ENCODE measurements around the gene HPCAL1. TPM values are rescaled to one million over a fixed set of nuclear protein-coding genes. Genes with fewer than 3 reads are reported as not detected.

Gene HPCAL1
- total and polyA plus RNA-seq, 2 of the 4 experiments (the other 2 are of a cell fraction): 8.2 to 33.7 TPM

- no peak for TF ChIP-seq MAZ (IDR thresholded peaks at IDR 0.05; ENCODE audit: borderline replicate concordance, low read depth, low read length)
- TF ChIP-seq ELK1 (IDR thresholded peaks at IDR 0.05; ENCODE audit: borderline replicate concordance, low read depth, low read length): no peak
- no peak for TF ChIP-seq POLR2A (IDR thresholded peaks at IDR 0.05; ENCODE audit: low read depth, low read length)
- no peak for TF ChIP-seq SMC3 (IDR thresholded peaks at IDR 0.05; ENCODE audit: low read depth, low read length)
- no peak for TF ChIP-seq BHLHE40 (IDR thresholded peaks at IDR 0.05; ENCODE audit: low read depth, low read length)
- no peak for TF ChIP-seq USF2 (IDR thresholded peaks at IDR 0.05; ENCODE audit: low read depth, low read length)
- TF ChIP-seq MAFK (IDR thresholded peaks at IDR 0.05; ENCODE audit: low read depth, low read length): no peak
- no peak for TF ChIP-seq CHD1 (IDR thresholded peaks at IDR 0.05; ENCODE audit: low read depth, low read length)
- no peak for TF ChIP-seq RFX5 (IDR thresholded peaks at IDR 0.05; ENCODE audit: low read depth, low read length)
- TF ChIP-seq RAD21 (IDR thresholded peaks at IDR 0.05; ENCODE audit: low read length): no peak
- TF ChIP-seq NFE2L2 (IDR thresholded peaks at IDR 0.05; ENCODE audit: low read depth, low read length): no peak
- TF ChIP-seq CTCF (conservative IDR thresholded peaks at IDR 0.05; ENCODE audit: low read depth, low read length): no peak
- no peak for TF ChIP-seq MXI1 (IDR thresholded peaks at IDR 0.05; ENCODE audit: borderline replicate concordance, low read depth, low read length)
- TF ChIP-seq RCOR1 (IDR thresholded peaks at IDR 0.05; ENCODE audit: insufficient replicate concordance, low read length): no peak
- TF ChIP-seq FOS (IDR thresholded peaks at IDR 0.05; ENCODE audit: low read depth, low read length): no peak
- Histone ChIP-seq H2BK20ac (ENCODE audit: low read depth, low read length) (peak overlapping the region; percentile 88), H2AK5ac (ENCODE audit: low read depth, low read length) (peak overlapping the region; percentile 97), H3K4me1 (ENCODE audit: control insufficient read depth, insufficient read depth, low read length) (peaks cover 31% of the 10 kb centered on the region), H3K9ac (ENCODE audit: low read depth, low read length) (peak overlapping the region; percentile 28), H3K4me3 (ENCODE audit: insufficient read depth, low read depth, low read length) (no peak overlapping the region), H3K27ac (ENCODE audit: insufficient read depth, low read length) (peak overlapping the region; percentile 72), H3K4ac (ENCODE audit: low read depth, low read length) (peak overlapping the region; percentile 94), H3K56ac (ENCODE audit: extremely low read depth, insufficient read depth, low read length) (peak overlapping the region; percentile 72), H3K9me3 (ENCODE audit: control insufficient read depth, insufficient read depth, low read length) (no peaks in the 10 kb centered on the region), H3K14ac (replicated peaks; ENCODE audit: low read depth, low read length) (peak overlapping the region; percentile 93), H4K20me1 (ENCODE audit: insufficient read depth, low read length) (no peaks in the 10 kb centered on the region), H4K8ac (ENCODE audit: low read depth in 2 of 2, low read length in 2 of 2) (peak overlapping the region; percentile 92 to 94), H4K91ac (ENCODE audit: insufficient read depth, low read depth, low read length) (peak overlapping the region; percentile 97), H3K4me2 (ENCODE audit: low read depth, low read length) (no peak overlapping the region), H3K79me1 (ENCODE audit: low read depth in 1 of 2, low read length in 2 of 2) (peaks cover 0 to 4% of the 10 kb centered on the region in 2 experiments; a peak in 1 of 4 replicates), H2BK5ac (ENCODE audit: low read depth, low read length, poor library complexity, severe bottlenecking) (peak overlapping the region; percentile 87), H3K36me3 (ENCODE audit: control insufficient read depth, insufficient read depth, low read length) (no peaks in the 10 kb centered on the region), H2BK15ac (ENCODE audit: low read depth, low read length) (peak overlapping the region; percentile 90), H3K9me1 (ENCODE audit: insufficient read depth, low read length) (peaks cover 26% of the 10 kb centered on the region), H3K27me3 (ENCODE audit: control insufficient read depth, insufficient read depth, low read length) (no peaks in the 10 kb centered on the region), H3K23ac (ENCODE audit: low read depth, low read length) (peak overlapping the region; percentile 31), H4K5ac (ENCODE audit: low read depth, low read length) (peak overlapping the region; percentile 79), H2AK9ac (replicated peaks; ENCODE audit: low read depth, low read length, poor library complexity) (peak overlapping the region; percentile 90), H2BK120ac (ENCODE audit: low read depth, low read length) (peak overlapping the region; percentile 95), H3K18ac (ENCODE audit: low read depth, low read length) (peak overlapping the region; percentile 3), H2AFZ (replicated peaks; ENCODE audit: low read length, poor library complexity) (peak overlapping the region; percentile 89)
- BruUV-seq (replicated peaks): no TSS peak
- ATAC-seq (ENCODE audit: low read depth) (no peak), DNase-seq (no peak)
- dilution Hi-C loops (cut with HindIII; ENCODE audit: low sequenced_read_pairs, unreplicated experiment) (no loop called here), in situ Hi-C loops (cut with MboI; ENCODE audit: low sequenced_read_pairs) (no loop called here), intact Hi-C loops (cut with micrococcal nuclease) (no loop called here)
- WGBS, 2 experiments (ENCODE audit: extremely low coverage in 2 of 2, insufficient read length in 1 of 2): 83% methylated on average over 1 of the region's 6 CpGs; no CpG with 5 or more reads in 1 of the 2 experiments
- CTCF ChIA-PET: interaction anchor here (0.8 kb wide), 1 partner anchor 126 kb away, joined by 3 read pairs; no protein-coding TSS in a partner anchor
- POLR2A ChIA-PET (ENCODE audit: unreplicated experiment): no interaction called here
These were observed 20.0 kb upstream of the HPCAL1 start for GRCh38 chr2:10282611-10283105.
